ENCODE data around the gene LMTK3.

Gene LMTK3, protein sequence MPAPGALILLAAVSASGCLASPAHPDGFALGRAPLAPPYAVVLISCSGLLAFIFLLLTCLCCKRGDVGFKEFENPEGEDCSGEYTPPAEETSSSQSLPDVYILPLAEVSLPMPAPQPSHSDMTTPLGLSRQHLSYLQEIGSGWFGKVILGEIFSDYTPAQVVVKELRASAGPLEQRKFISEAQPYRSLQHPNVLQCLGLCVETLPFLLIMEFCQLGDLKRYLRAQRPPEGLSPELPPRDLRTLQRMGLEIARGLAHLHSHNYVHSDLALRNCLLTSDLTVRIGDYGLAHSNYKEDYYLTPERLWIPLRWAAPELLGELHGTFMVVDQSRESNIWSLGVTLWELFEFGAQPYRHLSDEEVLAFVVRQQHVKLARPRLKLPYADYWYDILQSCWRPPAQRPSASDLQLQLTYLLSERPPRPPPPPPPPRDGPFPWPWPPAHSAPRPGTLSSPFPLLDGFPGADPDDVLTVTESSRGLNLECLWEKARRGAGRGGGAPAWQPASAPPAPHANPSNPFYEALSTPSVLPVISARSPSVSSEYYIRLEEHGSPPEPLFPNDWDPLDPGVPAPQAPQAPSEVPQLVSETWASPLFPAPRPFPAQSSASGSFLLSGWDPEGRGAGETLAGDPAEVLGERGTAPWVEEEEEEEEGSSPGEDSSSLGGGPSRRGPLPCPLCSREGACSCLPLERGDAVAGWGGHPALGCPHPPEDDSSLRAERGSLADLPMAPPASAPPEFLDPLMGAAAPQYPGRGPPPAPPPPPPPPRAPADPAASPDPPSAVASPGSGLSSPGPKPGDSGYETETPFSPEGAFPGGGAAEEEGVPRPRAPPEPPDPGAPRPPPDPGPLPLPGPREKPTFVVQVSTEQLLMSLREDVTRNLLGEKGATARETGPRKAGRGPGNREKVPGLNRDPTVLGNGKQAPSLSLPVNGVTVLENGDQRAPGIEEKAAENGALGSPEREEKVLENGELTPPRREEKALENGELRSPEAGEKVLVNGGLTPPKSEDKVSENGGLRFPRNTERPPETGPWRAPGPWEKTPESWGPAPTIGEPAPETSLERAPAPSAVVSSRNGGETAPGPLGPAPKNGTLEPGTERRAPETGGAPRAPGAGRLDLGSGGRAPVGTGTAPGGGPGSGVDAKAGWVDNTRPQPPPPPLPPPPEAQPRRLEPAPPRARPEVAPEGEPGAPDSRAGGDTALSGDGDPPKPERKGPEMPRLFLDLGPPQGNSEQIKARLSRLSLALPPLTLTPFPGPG (N-terminal part only)

GRCh38 chr19:48511800-48512503 is at the start of gene LMTK3:
Gene LMTK3 (minus strand): TSS chr19:48511835. CDS start chr19:48511576, 259 bp downstream.
- Histone ChIP-seq H3K4me1 (ENCODE audit: insufficient read depth, low read length) (peaks cover 8% of the 10 kb centered on the region; the same call in 1 of the 2 replicates), H3K36me3 (ENCODE audit: insufficient read depth, low read length) (no peaks in the 10 kb centered on the region), H3K9me3 (ENCODE audit: control insufficient read depth, insufficient read depth, low read length) (no peaks in the 10 kb centered on the region), H3K9ac (ENCODE audit: low read depth, low read length) (peak within 1 kb of the TSS; percentile 46; the same call in 1 of the 2 replicates)

DNA sequence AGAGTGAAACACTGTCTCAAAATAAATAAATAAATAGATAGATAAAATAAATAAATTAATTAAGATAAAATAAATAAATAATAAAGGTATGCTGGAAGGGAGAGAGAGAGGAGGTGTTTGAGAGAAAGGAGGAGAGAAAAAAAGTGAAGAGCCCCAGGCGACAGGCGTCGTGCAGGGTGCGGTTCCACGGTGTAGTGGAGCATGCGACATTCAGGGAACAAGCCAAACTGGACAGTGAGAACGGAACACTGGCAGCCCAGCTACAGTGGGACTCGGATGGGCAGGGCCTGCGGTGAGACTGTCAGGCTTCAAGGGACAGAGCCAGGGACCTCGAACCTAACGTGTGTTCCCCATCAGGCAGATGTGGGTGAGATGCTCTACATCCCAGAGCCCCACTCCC is 49.8 kb upstream of the LMTK3 start:
- Histone ChIP-seq H3K9me3 (ENCODE audit: control insufficient read depth, insufficient read depth, low read length) (no peaks in the 10 kb centered on the region), H3K4me1 (ENCODE audit: insufficient read depth, low read length) (no peaks in the 10 kb centered on the region), H3K36me3 (ENCODE audit: insufficient read depth, low read length) (no peaks in the 10 kb centered on the region), H3K9ac (ENCODE audit: low read depth, low read length) (no peak overlapping the region)

DNA sequence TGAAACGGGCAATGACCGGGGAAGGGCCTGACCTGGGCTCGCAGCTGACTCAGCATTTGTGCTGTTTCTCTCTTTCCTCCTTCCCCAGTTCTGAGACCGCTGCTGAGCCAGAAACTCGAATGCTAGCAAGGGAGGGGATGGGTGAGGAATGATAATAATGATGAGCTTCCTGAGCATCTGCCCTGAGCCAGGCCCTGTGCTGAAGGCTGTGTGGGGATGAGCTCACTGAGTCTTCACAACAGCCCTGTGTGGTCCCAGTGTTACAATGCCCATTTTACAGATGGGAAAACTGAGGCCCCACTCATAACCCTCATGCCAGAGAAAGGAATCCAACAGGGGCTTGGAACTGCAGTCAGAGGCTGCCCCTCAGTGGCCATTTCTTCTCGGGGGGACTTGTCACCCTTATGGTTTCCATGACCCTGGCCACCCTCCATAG is 48.5 kb upstream of the LMTK3 start:
- Histone ChIP-seq H3K4me1 (ENCODE audit: insufficient read depth, low read length) (no peaks in the 10 kb centered on the region), H3K9ac (ENCODE audit: low read depth, low read length) (no peak overlapping the region), H3K9me3 (ENCODE audit: control insufficient read depth, insufficient read depth, low read length) (no peaks in the 10 kb centered on the region)

DNA sequence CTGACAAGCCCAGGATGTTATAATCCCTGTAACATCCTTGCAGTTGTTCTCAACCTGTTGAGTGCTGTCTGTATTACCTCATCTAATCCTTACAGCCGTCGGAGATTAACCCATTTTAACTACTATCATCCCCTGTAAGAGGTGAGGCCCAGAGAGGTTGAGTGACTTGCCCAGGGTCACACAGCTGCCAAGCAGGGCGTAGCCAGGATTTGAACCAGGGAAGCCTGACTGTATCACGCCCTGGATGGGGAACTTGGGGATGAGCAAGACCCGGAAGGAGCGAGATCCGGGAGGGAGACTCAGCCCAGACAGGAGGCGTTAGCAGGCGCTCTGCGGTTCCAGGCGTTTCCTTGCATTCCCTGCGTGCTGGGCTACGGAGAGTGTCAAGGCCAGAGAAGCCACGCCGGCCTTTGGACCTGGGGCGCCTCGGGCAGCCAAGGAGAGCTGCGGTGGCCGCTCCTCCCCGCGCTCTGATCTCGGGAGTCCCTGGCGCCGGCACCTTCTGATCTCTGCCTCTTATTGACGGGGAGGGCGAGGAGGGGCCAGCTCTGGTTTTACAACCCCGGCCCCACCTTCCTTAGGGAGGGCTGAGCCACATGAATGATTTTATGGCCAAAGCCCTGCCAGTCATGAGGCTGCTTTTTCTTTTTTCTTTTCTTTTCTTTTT is 46.5 kb upstream of the LMTK3 start:
- Histone ChIP-seq H3K9ac (ENCODE audit: low read depth, low read length) (no peak overlapping the region; the same call in 1 of the 2 replicates), H3K36me3 (ENCODE audit: insufficient read depth, low read length) (no peaks in the 10 kb centered on the region), H3K9me3 (ENCODE audit: control insufficient read depth, insufficient read depth, low read length) (no peaks in the 10 kb centered on the region), H3K4me1 (ENCODE audit: insufficient read depth, low read length) (no peaks in the 10 kb centered on the region)

More for the DNA sequence above, 48.5 kb upstream of the LMTK3 start:
- no peaks in the 10 kb centered on the region for H3K36me3 ChIP-seq (ENCODE audit: insufficient read depth, low read length)

DNA sequence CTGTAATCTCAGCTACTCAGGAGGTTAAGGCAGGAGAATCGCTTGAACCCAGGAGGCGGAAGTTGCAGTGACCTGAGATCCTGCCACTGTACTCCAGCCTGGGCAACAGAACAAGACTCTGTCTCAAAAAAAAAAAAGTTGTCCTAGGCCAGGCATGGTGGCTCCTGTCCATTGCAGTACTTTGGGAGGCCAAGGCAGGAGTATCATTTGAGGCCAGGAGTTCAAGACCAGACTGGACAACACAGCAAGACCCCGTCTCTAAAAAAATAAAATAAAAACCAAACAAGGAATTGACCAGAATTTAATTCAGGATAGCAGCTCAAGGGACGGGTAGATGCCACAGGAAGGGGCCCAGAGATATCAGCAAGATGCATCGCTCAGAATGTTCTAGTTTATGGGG is 45.2 kb upstream of the LMTK3 start:
- Histone ChIP-seq H3K9ac (ENCODE audit: low read depth, low read length) (no peak overlapping the region), H3K9me3 (ENCODE audit: control insufficient read depth, insufficient read depth, low read length) (no peaks in the 10 kb centered on the region), H3K36me3 (ENCODE audit: insufficient read depth, low read length) (no peaks in the 10 kb centered on the region), H3K4me1 (ENCODE audit: insufficient read depth, low read length) (no peaks in the 10 kb centered on the region)

- Histone ChIP-seq H3K36me3 (ENCODE audit: insufficient read depth, low read length) (no peaks in the 10 kb centered on the region), H3K9me3 (ENCODE audit: control insufficient read depth, insufficient read depth, low read length) (no peaks in the 10 kb centered on the region), H3K4me1 (ENCODE audit: insufficient read depth, low read length) (no peaks in the 10 kb centered on the region), H3K9ac (ENCODE audit: low read depth, low read length) (no peak overlapping the region)
These were observed 44.5 kb upstream of the LMTK3 start for GRCh38 chr19:48556163-48556562.

DNA sequence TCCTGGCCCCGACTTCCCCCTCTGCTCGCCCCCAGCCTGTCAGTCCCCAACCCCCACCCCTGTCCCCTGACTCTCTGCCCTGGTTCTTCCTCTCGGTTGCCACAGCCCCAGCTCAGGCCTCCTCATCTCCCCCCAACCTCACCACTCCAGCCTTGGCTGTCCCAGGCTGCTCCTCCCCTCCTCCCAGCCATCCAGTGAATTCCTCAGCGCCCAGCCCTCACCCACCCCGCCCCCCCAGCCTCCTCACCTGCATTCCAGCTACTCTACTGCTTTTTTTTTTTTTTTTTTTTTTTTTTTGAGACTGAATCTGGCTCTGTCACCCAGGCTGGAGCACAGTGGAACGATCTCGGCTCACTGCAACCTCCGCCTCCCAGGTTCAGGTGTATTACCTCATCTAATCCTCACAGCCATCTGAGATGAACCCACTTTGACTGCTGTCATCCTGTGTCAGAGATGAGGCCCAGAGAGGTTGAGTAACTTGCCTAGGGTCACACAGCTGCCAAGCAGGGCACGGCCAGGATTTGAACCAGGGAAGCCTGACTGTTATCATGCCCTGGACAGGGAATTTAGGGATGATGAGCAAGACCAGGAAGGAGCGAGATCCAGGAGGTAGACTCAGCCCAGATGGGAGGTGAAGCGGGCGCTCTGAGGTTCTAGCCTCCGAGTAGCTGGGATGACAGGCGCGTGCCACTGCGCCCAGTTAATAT is 42.9 kb upstream of the LMTK3 start:
- no peaks in the 10 kb centered on the region for H3K36me3 ChIP-seq (ENCODE audit: insufficient read depth, low read length)
- 0 out of 2 replicates have a peak, but pooled peaks cover 1% of the 10 kb centered on the region for H3K4me1 ChIP-seq (ENCODE audit: insufficient read depth, low read length)
- no peak overlapping the region for H3K9ac ChIP-seq (ENCODE audit: low read depth, low read length)
- H3K9me3 ChIP-seq (ENCODE audit: control insufficient read depth, insufficient read depth, low read length) = no peaks in the 10 kb centered on the region

GRCh38 chr19:48553676-48554384 is 42.2 kb upstream of the LMTK3 start:
- peak overlapping the region; percentile 38; the same call in 1 of the 2 replicates for H3K9ac ChIP-seq (ENCODE audit: low read depth, low read length)
- 0 out of 2 replicates have a peak, but pooled peaks cover 3% of the 10 kb centered on the region for H3K4me1 ChIP-seq (ENCODE audit: insufficient read depth, low read length)
- H3K9me3 ChIP-seq (ENCODE audit: control insufficient read depth, insufficient read depth, low read length) = no peaks in the 10 kb centered on the region
- H3K36me3 ChIP-seq (ENCODE audit: insufficient read depth, low read length) = no peaks in the 10 kb centered on the region

DNA sequence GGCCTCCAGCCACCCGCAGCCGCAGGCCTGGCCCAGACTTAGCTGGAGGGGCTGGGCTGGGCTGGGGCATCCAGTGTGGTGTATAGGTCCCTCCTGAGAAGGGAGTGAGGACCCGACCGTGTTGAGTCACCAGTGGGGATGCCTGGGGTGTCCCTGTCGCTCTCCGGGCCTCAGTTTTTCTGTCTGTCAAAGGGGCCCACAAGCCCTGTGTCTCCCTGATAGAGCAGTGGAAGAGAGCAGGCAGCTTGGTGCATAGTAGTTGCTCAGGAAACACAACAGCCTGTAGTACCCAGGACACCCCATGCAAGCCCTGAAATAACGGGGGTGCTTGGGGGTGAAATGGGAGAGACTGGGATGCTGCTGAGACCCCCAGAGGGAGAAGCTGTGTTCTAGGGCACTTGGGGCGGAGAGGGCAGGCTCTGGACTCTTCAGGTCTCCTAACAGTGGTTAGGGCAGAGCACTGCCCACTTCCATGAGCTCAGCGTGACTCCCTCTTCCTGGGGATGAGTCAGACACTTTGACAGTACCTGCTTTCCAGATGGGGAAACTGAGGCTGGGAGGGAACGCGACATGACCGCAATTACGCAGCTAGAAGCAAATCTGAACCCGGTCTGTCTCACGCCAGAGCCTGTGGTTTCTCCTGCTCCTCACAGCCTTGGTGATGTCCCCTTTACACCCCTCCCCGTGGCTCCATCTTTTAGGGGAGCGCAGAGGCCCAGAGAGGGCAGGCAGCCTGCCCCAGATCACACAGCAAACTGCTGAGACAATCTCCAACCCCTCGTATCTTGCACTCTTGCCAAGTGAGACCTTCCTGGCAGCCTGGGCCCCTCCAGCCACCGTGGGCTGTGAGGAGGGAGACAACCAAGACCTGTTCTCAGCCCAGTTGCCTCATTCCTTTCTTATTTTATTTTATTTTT is 41.0 kb upstream of the LMTK3 start:
- no peak overlapping the region for H3K9ac ChIP-seq (ENCODE audit: low read depth, low read length)
- H3K4me1 ChIP-seq (ENCODE audit: insufficient read depth, low read length) = 0 out of 2 replicates have a peak, but pooled peaks cover 3% of the 10 kb centered on the region
- no peaks in the 10 kb centered on the region for H3K36me3 ChIP-seq (ENCODE audit: insufficient read depth, low read length)
- no peaks in the 10 kb centered on the region for H3K9me3 ChIP-seq (ENCODE audit: control insufficient read depth, insufficient read depth, low read length)

DNA sequence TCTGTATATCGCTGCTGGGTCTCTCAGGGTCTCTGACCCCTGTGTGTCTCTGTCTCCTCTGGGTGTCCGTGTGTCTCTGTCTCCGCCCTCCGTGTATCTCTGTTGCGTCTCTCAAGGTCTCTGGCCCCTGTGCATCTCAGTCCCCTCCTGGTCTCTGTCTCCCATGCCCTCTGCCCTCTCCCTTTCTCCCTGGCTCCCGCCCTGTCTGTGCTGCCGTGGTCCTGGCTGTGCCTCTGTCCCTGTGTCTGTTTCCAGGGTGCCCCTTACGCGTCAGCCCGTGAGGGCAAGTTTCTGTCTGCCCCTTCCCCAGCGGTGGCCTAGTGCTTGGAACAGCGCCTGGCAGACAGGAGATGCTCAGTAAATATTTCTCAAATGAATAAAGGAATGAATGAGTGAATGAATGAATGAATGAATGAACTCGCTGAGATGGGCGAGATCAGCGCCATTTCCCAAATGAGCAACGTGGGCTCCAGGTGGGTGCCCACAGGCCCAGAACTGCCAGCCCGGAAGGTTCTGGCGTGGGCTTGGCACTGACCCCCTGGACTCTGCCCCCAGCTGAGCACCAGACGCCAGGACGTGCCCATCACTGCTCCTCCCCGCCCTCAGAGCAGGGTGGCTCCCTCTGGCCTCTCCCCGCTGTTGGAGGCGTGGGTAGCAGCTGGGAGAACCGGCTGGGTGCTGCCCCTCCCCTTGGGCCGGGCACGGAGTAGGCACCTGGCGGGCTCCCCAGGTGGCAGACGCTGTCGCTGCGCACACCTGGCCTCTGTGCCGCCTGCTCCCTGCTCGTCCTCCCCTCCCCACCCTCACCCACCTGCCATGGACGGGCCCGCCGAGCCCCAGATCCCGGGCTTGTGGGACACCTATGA is 40.0 kb upstream of the LMTK3 start, which contains the start of gene SULT2B1:
Gene SULT2B1, plus strand, starts transcription at position 736 of the 866 bp plus-strand sequence. Its CDS starts 81 bp downstream, at position 817.
- Histone ChIP-seq H3K36me3 (ENCODE audit: insufficient read depth, low read length) (no peaks in the 10 kb centered on the region), H3K9me3 (ENCODE audit: control insufficient read depth, insufficient read depth, low read length) (no peaks in the 10 kb centered on the region), H3K4me1 (ENCODE audit: insufficient read depth, low read length) (0 out of 2 replicates have a peak, but pooled peaks cover 3% of the 10 kb centered on the region), H3K9ac (ENCODE audit: low read depth, low read length) (no peak within 1 kb of the TSS)

GRCh38 chr19:48549380-48549779 is 37.7 kb upstream of the LMTK3 start:
- H3K4me1 ChIP-seq (ENCODE audit: insufficient read depth, low read length) = peaks cover 14% of the 10 kb centered on the region; the same call in 1 of the 2 replicates
- no peaks in the 10 kb centered on the region for H3K36me3 ChIP-seq (ENCODE audit: insufficient read depth, low read length)
- no peak overlapping the region for H3K9ac ChIP-seq (ENCODE audit: low read depth, low read length)
- H3K9me3 ChIP-seq (ENCODE audit: control insufficient read depth, insufficient read depth, low read length) = no peaks in the 10 kb centered on the region
